HepG2 (cell line): Measurements from ENCODE around the gene LMOD1. TPM values are rescaled to one million over a fixed set of nuclear protein-coding genes. Genes with fewer than 3 reads are reported as not detected.

Experiments
- ATAC-seq: fragments of 200-7000 bp; cut with Tn5 transposase; 3 replicates; pipeline ENCODE4 v1.9.1; 2020; ENCODE audit warnings: mild to moderate bottlenecking, moderate library complexity
- BruUV-seq: library from RNA; stranded (reverse); fragments of 400-500 nt; replicated peaks from 2 replicates; lab custom pipeline; 2021; lab: Mats Ljungman, UMichigan
- CTCF ChIA-PET: fragments of 300-600 bp; formaldehyde crosslinking; extraction: SDS; loops from one replicate; lab custom pipeline; 2021; ENCODE audit warnings: low total read pairs, inconsistent platforms, low intra/inter-chr PET ratio; lab: Yijun Ruan, JAX
- POLR2A ChIA-PET: fragments of 350-600 bp; sonication (Branson Sonifier 250); formaldehyde crosslinking; loops from one replicate; lab custom pipeline; 2020; ENCODE audit warnings: antibody characterized with exemption, inconsistent platforms; lab: Yijun Ruan, JAX
- DNase-seq: peaks from one replicate; pipeline ENCODE4 v3.0.0-alpha.2; 2015; ENCODE audit warnings: low spot score
- FAIRE-seq: peaks from 3 replicates; lab custom pipeline; 2011; peaks lifted over from hg19 to GRCh38; lab: Jason Lieb, UNC
- H2AFZ ChIP-seq: one replicate; pipeline ENCODE4 v1.6.1; 2011; ENCODE audit warnings: low read length, inconsistent platforms
- H3K27ac ChIP-seq: fragments of 300-600 bp; 3 replicates; pipeline ENCODE4 v1.8.0; 2011; ENCODE audit warnings: mixed run types, mild to moderate bottlenecking, mixed read lengths, low read length, inconsistent platforms; ENCODE audit not compliant: insufficient read depth; ENCODE audit errors: extremely low read length
- H3K27me3 ChIP-seq, 2 experiments: fragments of 200-600 bp in 1 of 2; 2 replicates in 1 of 2; 3 replicates in 1 of 2; pipeline versions ENCODE4 v1.6.0 to v1.8.0; 2011; ENCODE audit warnings: low read length in 2 of 2, mild to moderate bottlenecking in 2 of 2, moderate library complexity in 2 of 2, inconsistent platforms in 1 of 2; ENCODE audit not compliant: insufficient read depth in 2 of 2, control insufficient read depth in 1 of 2
- H3K36me3 ChIP-seq, 2 experiments: fragments of 200-600 bp in 1 of 2; replicated peaks in 1 of 2; 2 replicates in 1 of 2; 3 replicates in 1 of 2; pipeline versions ENCODE4 v1.5.1 to v1.8.0; 2011; ENCODE audit warnings: low read length in 2 of 2, inconsistent platforms in 1 of 2; ENCODE audit not compliant: insufficient read depth in 2 of 2, control insufficient read depth in 1 of 2
- H3K4me1 ChIP-seq: 2 replicates; pipeline ENCODE4 v1.5.1; 2012; ENCODE audit warnings: low read length, inconsistent platforms; ENCODE audit not compliant: insufficient read depth
- H3K4me2 ChIP-seq: 2 replicates; pipeline ENCODE4 v1.6.0; 2011; ENCODE audit warnings: low read depth, low read length, inconsistent platforms
- H3K4me3 ChIP-seq, 3 experiments: fragments of 200-600 bp in 1 of 3; sonication (generic), shearing (Covaris generic) in 1 of 3; replicated peaks in 1 of 3; 2 replicates each; pipeline ENCODE4 v1.5.1; 2011 to 2016; ENCODE audit warnings: low read length in 3 of 3, inconsistent platforms in 2 of 3, low read depth in 2 of 3, mild to moderate bottlenecking in 2 of 3, control low read depth in 1 of 3, mixed read lengths in 1 of 3; ENCODE audit not compliant: insufficient read depth in 1 of 3
- H3K79me2 ChIP-seq: one replicate; pipeline ENCODE4 v1.6.1; 2011; ENCODE audit warnings: low read length, inconsistent platforms; ENCODE audit not compliant: insufficient read depth
- H3K9ac ChIP-seq: 2 replicates; pipeline ENCODE4 v1.6.0; 2011; ENCODE audit warnings: mild to moderate bottlenecking, low read depth, low read length, inconsistent platforms; ENCODE audit not compliant: insufficient read depth
- H3K9me3 ChIP-seq: 2 replicates; pipeline ENCODE4 v1.5.1; 2012; ENCODE audit warnings: mild to moderate bottlenecking, low read length
- H4K20me1 ChIP-seq: 2 replicates; pipeline ENCODE4 v1.6.0; 2011; ENCODE audit warnings: inconsistent platforms, mild to moderate bottlenecking, low read length, moderate library complexity; ENCODE audit not compliant: insufficient read depth
- BORCS8-MEF2B ChIP-seq: sonication (generic); formaldehyde crosslinking; IDR thresholded peaks from 2 replicates; pipeline ENCODE4 v1.8.0; 2022; ENCODE audit warnings: mild to moderate bottlenecking, missing genetic modification reagents
- CREB1 ChIP-seq, 2 experiments: fragments of 450-650 bp in 1 of 2; IDR thresholded peaks; 2 replicates each; pipeline ENCODE4 v1.6.1; 2016 to 2017; ENCODE audit warnings: control low read depth in 1 of 2, mild to moderate bottlenecking in 1 of 2, missing compliant biosample characterization in 1 of 2, missing genetic modification characterization in 1 of 2
- HOXA7 ChIP-seq: sonication (generic); formaldehyde crosslinking; IDR thresholded peaks from 2 replicates; pipeline ENCODE4 v1.8.1; 2022; ENCODE audit warnings: mild to moderate bottlenecking, missing genetic modification reagents, moderate library complexity
- KLF9 ChIP-seq: IDR thresholded peaks from 2 replicates; pipeline ENCODE4 v1.6.1; 2016; ENCODE audit warnings: low read depth
- NRL ChIP-seq: sonication (generic); formaldehyde crosslinking; IDR thresholded peaks from 2 replicates; pipeline ENCODE4 v1.5.0; 2020; ENCODE audit warnings: missing genetic modification reagents, mild to moderate bottlenecking, moderate library complexity, borderline replicate concordance
- RFXANK ChIP-seq: IDR thresholded peaks from 2 replicates; pipeline ENCODE4 v1.6.1; 2016
- ZMYM3 ChIP-seq: sonication (generic); formaldehyde crosslinking; IDR thresholded peaks from 2 replicates; pipeline ENCODE4 v1.5.1; 2020; ENCODE audit warnings: mild to moderate bottlenecking, missing genetic modification reagents
- ZNF205 ChIP-seq: IDR thresholded peaks from 2 replicates; pipeline ENCODE4 v1.6.1; 2018; ENCODE audit warnings: missing biosample characterization, missing genetic modification reagents
- ZNF780A ChIP-seq: sonication (generic); formaldehyde crosslinking; IDR thresholded peaks from 2 replicates; pipeline ENCODE4 v1.8.0; 2022; ENCODE audit warnings: mild to moderate bottlenecking, missing genetic modification reagents, moderate library complexity
- ZNF782 ChIP-seq: sonication (generic); formaldehyde crosslinking; IDR thresholded peaks from 2 replicates; pipeline ENCODE4 v1.4.0; 2020; ENCODE audit warnings: missing genetic modification reagents, mild to moderate bottlenecking, borderline replicate concordance
- WGBS: methylation state at CpG from one replicate; pipeline ENCODE4 v1.1.6; 2017; ENCODE audit warnings: low lambda C conversion rate; 5-methylcytosine and 5-hydroxymethylcytosine counted together
- in situ Hi-C: cut with HindIII; loops from 2 replicates; pipeline ENCODE4 v1.10.0; 2017; ENCODE audit warnings: low pct_unique_long_range_greater_than_20kb; ENCODE audit not compliant: extremely low pct_ligation_motif_present
- intact Hi-C: fragments of 100-400 bp; cut with micrococcal nuclease; formaldehyde crosslinking; loops from one replicate; pipeline ENCODE4 v1.10.0; 2022; ENCODE audit not compliant: unreplicated experiment
- polyA plus RNA-seq, 8 experiments: library from polyadenylated mRNA; depleted of rRNA in 3 of 8; stranded (reverse) in 7 of 8; unstranded in 1 of 8; fragments of >200 nt; fragmentation: Illumina TruSeq in 4 of 8; extraction: Trizol in 4 of 8; gene quantifications; 2 replicates each; pipeline versions ENCODE4 v1.2.1 to v1.2.3, GENCODE V29; 2011 to 2016; ENCODE audit warnings: low read depth in 4 of 8, missing spikeins in 1 of 8, mixed read lengths in 1 of 8; ENCODE audit not compliant: insufficient read depth in 1 of 8
- total RNA-seq, 5 experiments: library from RNA; depleted of rRNA; stranded (reverse); fragments of >200 nt; fragmentation: Illumina TruSeq; extraction: Trizol; gene quantifications; 2 replicates each; pipeline ENCODE4 v1.2.3, GENCODE V29; 2016; ENCODE audit warnings: low read depth in 1 of 5
- TF ChIP-seq, protein P1 (sequence below): sonication (generic); formaldehyde crosslinking; IDR thresholded peaks from 2 replicates; pipeline ENCODE4 v1.4.0; 2020; ENCODE audit warnings: missing genetic modification reagents
- TF ChIP-seq, protein P2 (sequence below): sonication (generic); formaldehyde crosslinking; IDR thresholded peaks from 2 replicates; pipeline ENCODE4 v1.9.0; 2022; ENCODE audit warnings: missing genetic modification reagents, mild to moderate bottlenecking, borderline replicate concordance
- TF ChIP-seq, protein P3 (sequence below): sonication (generic); formaldehyde crosslinking; IDR thresholded peaks from 2 replicates; pipeline ENCODE4 v1.5.1; 2020; ENCODE audit warnings: missing genetic modification reagents, mild to moderate bottlenecking, borderline replicate concordance

LMOD1 gene
- total and polyA plus RNA-seq, 2 of the 13 experiments (the other 11 are each of a cell fraction or from before 2014, with no cell fraction given), result not detected

DNA sequence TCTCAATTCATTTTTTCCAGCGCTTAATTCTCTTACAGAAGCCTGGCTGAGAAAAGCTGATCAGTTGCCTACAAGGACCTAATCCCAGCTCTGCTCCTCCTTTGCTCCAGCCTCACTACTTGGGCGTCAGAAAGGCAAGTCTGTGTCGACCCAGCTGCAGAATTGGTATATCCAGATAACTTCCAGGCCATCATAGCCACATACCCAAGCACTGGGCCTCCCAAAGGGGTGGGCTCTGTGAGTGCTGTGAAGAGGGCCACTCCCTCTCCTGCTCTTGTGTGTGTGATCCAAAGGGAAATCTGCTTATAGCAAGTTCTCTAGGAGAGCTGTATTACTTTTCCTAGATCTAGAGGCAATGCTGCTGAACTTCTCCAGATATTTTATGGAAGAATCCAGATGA, 18.1 kb downstream of the LMOD1 start:
- H3K4me3 ChIP-seq, result no peak overlapping the region
- ChIA-PET POLR2A (no interaction called here), CTCF (no interaction called here)
- ATAC-seq (no peak), DNase-seq (no peak), FAIRE-seq (no peak)
- WGBS, result 63% methylated on average over 3 of the region's 3 CpGs
- no peaks in the 10 kb centered on the region for H3K79me2 ChIP-seq
- in situ Hi-C loops, result no loop called here
- H3K27ac ChIP-seq, result no peak overlapping the region
- H3K36me3 ChIP-seq, result no peaks in the 10 kb centered on the region
- H3K9ac ChIP-seq, result no peak overlapping the region
- no peaks in the 10 kb centered on the region for H4K20me1 ChIP-seq
- intact Hi-C loops, result no loop called here
- H3K4me2 ChIP-seq, result no peak overlapping the region
- BruUV-seq, result no TSS peak
- TF ChIP-seq, protein P1, sequence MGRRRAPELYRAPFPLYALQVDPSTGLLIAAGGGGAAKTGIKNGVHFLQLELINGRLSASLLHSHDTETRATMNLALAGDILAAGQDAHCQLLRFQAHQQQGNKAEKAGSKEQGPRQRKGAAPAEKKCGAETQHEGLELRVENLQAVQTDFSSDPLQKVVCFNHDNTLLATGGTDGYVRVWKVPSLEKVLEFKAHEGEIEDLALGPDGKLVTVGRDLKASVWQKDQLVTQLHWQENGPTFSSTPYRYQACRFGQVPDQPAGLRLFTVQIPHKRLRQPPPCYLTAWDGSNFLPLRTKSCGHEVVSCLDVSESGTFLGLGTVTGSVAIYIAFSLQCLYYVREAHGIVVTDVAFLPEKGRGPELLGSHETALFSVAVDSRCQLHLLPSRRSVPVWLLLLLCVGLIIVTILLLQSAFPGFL, result no peak
- TF ChIP-seq ZNF780A (CRISPR knock-in tag) (no peak), NRL (CRISPR knock-in tag) (no peak)
- TF ChIP-seq, protein P2, sequence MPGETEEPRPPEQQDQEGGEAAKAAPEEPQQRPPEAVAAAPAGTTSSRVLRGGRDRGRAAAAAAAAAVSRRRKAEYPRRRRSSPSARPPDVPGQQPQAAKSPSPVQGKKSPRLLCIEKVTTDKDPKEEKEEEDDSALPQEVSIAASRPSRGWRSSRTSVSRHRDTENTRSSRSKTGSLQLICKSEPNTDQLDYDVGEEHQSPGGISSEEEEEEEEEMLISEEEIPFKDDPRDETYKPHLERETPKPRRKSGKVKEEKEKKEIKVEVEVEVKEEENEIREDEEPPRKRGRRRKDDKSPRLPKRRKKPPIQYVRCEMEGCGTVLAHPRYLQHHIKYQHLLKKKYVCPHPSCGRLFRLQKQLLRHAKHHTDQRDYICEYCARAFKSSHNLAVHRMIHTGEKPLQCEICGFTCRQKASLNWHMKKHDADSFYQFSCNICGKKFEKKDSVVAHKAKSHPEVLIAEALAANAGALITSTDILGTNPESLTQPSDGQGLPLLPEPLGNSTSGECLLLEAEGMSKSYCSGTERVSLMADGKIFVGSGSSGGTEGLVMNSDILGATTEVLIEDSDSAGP, result no peak
- H3K27me3 ChIP-seq, result no peaks in the 10 kb centered on the region; a peak in 1 of 5 replicates
- H3K9me3 ChIP-seq, result no peaks in the 10 kb centered on the region
- no peak overlapping the region for H2AFZ ChIP-seq
- H3K4me1 ChIP-seq, result peaks cover 7% of the 10 kb centered on the region; the same call in 1 of the 2 replicates

DNA sequence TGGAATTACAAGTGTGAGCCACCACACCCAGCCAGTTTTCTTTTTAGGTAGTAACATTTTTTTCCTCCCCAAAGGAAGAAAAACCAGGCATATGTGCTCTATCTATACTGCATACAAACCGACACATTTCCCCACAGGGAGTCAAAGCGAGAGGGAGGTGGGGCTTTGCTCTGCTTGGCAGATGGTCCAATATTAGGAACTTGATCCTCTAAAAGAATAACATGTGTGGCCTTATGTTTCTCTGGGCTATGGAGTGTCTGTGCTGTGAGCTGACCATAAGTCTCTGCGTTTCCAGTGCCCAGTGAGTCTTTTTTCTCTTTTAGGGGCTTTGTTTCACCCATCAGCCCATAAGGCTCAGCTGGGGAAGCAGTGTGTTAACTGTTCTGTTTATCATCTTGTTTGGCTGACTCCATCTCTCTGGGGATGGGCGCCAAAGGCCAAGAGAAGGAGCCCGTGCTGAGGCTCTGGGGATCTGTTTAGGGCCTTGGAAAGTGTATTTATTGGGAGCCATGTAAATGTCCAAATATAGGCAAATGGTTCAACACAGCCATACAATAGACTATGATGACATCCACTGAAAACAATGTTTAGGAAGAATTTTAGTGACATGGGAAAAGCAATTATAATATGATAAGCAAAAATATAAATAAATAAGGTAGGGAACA, 20.2 kb downstream of the LMOD1 start:
- no peaks in the 10 kb centered on the region for H3K9me3 ChIP-seq
- intact Hi-C loops (no loop called here), in situ Hi-C loops (no loop called here)
- WGBS, result 21% methylated on average over 4 of the region's 5 CpGs
- no peak overlapping the region for H3K9ac ChIP-seq
- H3K4me3 ChIP-seq, result no peak overlapping the region
- ATAC-seq, result no peak
- no peak for FAIRE-seq
- ChIA-PET POLR2A (no interaction called here), CTCF (no interaction called here)
- no TSS peak for BruUV-seq
- no peak overlapping the region for H3K4me2 ChIP-seq
- H2AFZ ChIP-seq, result no peak overlapping the region
- H3K27me3 ChIP-seq, result no peaks in the 10 kb centered on the region; a peak in 1 of 5 replicates
- H4K20me1 ChIP-seq, result no peaks in the 10 kb centered on the region
- H3K4me1 ChIP-seq, result peaks cover 7% of the 10 kb centered on the region; the same call in 1 of the 2 replicates
- no peaks in the 10 kb centered on the region for H3K36me3 ChIP-seq
- no peaks in the 10 kb centered on the region for H3K79me2 ChIP-seq
- no peak for DNase-seq
- H3K27ac ChIP-seq, result no peak overlapping the region
- TF ChIP-seq RFXANK (no peak), CREB1 (IDR thresholded peaks at IDR 0.05) (no peak), CREB1 (CRISPR knock-in tag; IDR thresholded peaks at IDR 0.05) (no peak), KLF9 (CRISPR knock-in tag) (no peak), ZMYM3 (no peak), BORCS8-MEF2B (CRISPR knock-in tag) (no peak), HOXA7 (CRISPR knock-in tag) (no peak), ZNF205 (CRISPR knock-in tag) (no peak), ZNF782 (no peak)
- TF ChIP-seq, protein P3, sequence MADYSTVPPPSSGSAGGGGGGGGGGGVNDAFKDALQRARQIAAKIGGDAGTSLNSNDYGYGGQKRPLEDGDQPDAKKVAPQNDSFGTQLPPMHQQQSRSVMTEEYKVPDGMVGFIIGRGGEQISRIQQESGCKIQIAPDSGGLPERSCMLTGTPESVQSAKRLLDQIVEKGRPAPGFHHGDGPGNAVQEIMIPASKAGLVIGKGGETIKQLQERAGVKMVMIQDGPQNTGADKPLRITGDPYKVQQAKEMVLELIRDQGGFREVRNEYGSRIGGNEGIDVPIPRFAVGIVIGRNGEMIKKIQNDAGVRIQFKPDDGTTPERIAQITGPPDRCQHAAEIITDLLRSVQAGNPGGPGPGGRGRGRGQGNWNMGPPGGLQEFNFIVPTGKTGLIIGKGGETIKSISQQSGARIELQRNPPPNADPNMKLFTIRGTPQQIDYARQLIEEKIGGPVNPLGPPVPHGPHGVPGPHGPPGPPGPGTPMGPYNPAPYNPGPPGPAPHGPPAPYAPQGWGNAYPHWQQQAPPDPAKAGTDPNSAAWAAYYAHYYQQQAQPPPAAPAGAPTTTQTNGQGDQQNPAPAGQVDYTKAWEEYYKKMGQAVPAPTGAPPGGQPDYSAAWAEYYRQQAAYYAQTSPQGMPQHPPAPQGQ (CRISPR knock-in tag), result no peak
